SK-N-SH (cell line): ENCODE results near the gene TIAM1. TPM values are rescaled to one million over a fixed set of nuclear protein-coding genes. Genes with fewer than 3 reads are reported as not detected.

Source experiments
- CTCF ChIA-PET: fragments of 300-600, 350-600 bp; formaldehyde crosslinking; extraction: SDS; loops from one replicate; lab custom pipeline; 2021; lab: Yijun Ruan, JAX
- POLR2A ChIA-PET: fragments of 350-600 bp; sonication (Branson Sonifier 250); formaldehyde crosslinking; extraction: SDS; loops from one replicate; lab custom pipeline; 2020; ENCODE audit warnings: antibody characterized with exemption, inconsistent platforms; lab: Yijun Ruan, JAX
- DNase-seq: peaks from one replicate; pipeline ENCODE4 v3.0.0; 2012
- H2AFZ ChIP-seq: fragments of 200-600 bp; sonication (generic); 2 replicates; pipeline ENCODE4 v1.8.1; 2016; ENCODE audit warnings: antibody characterized with exemption, mild to moderate bottlenecking, low read depth
- H3F3A ChIP-seq: fragments of 200-600 bp; sonication (generic); replicated peaks from 2 replicates; pipeline ENCODE3; 2016; ENCODE audit warnings: antibody characterized with exemption, mild to moderate bottlenecking; ENCODE audit not compliant: insufficient read depth
- H3K27ac ChIP-seq, 2 experiments: fragments of 200-500 bp in 1 of 2; fragments of 200-600 bp in 1 of 2; sonication (Bioruptor generic) in 1 of 2; sonication (generic), shearing (Covaris generic) in 1 of 2; 2 replicates each; pipeline versions ENCODE4 v1.5.1 to v1.6.1; 2014 to 2016; ENCODE audit warnings: low read depth in 2 of 2, inconsistent platforms in 1 of 2, low read length in 1 of 2, mild to moderate bottlenecking in 1 of 2, mixed read lengths in 1 of 2
- H3K27me3 ChIP-seq: fragments of 200-600 bp; sonication (generic), shearing (Covaris generic); 2 replicates; pipeline ENCODE4 v1.6.1; 2016; ENCODE audit warnings: mixed run types; ENCODE audit not compliant: insufficient read depth
- H3K36me3 ChIP-seq, 2 experiments: fragments of 200-500 bp in 1 of 2; fragments of 200-600 bp in 1 of 2; sonication (Bioruptor generic) in 1 of 2; sonication (generic) in 1 of 2; replicated peaks in 1 of 2; 2 replicates each; pipeline versions ENCODE3 to v1.5.1; 2014 to 2016; ENCODE audit warnings: low read length in 1 of 2, mild to moderate bottlenecking in 1 of 2; ENCODE audit not compliant: insufficient read depth in 2 of 2, control insufficient read depth in 1 of 2
- H3K4me1 ChIP-seq, 2 experiments: fragments of 200-500 bp in 1 of 2; fragments of 200-600 bp in 1 of 2; sonication (Bioruptor generic) in 1 of 2; sonication (generic), shearing (Covaris generic) in 1 of 2; 2 replicates each; pipeline versions ENCODE4 v1.5.1 to v1.6.1; 2014 to 2016; ENCODE audit warnings: low read depth in 1 of 2, low read length in 1 of 2, mixed run types in 1 of 2; ENCODE audit not compliant: insufficient read depth in 2 of 2, control insufficient read depth in 1 of 2
- H3K4me2 ChIP-seq: fragments of 200-600 bp; sonication (generic), shearing (Covaris generic); 2 replicates; pipeline ENCODE4 v1.6.1; 2017; ENCODE audit warnings: mixed run types
- H3K4me3 ChIP-seq, 2 experiments: fragments of 200-500 bp in 1 of 2; fragments of 200-600 bp in 1 of 2; sonication (Bioruptor generic) in 1 of 2; sonication (generic), shearing (Covaris generic) in 1 of 2; 2 replicates each; pipeline versions ENCODE4 v1.5.1 to v1.8.1; 2014 to 2016; ENCODE audit warnings: low read depth in 2 of 2, inconsistent platforms in 1 of 2, low read length in 1 of 2, mild to moderate bottlenecking in 1 of 2, mixed read lengths in 1 of 2, moderate library complexity in 1 of 2
- H3K79me2 ChIP-seq: fragments of 200-600 bp; sonication (generic); 2 replicates; pipeline ENCODE4 v1.8.1; 2017; ENCODE audit warnings: mild to moderate bottlenecking; ENCODE audit not compliant: insufficient read depth
- H3K9ac ChIP-seq: fragments of 200-600 bp; sonication (generic); 2 replicates; pipeline ENCODE4 v1.6.1; 2017; ENCODE audit warnings: mixed run types
- H3K9me2 ChIP-seq: fragments of 200-600 bp; sonication (generic); 2 replicates; pipeline ENCODE4 v1.6.1; 2017; ENCODE audit warnings: mixed run types
- H3K9me3 ChIP-seq: fragments of 200-600 bp; sonication (generic); 2 replicates; pipeline ENCODE4 v1.6.1; 2017; ENCODE audit warnings: mixed run types, mild to moderate bottlenecking, moderate library complexity
- H4K20me1 ChIP-seq: fragments of 200-600 bp; sonication (generic); 2 replicates; pipeline ENCODE4 v1.6.1; 2017; ENCODE audit warnings: mild to moderate bottlenecking, mixed run types; ENCODE audit not compliant: insufficient read depth
- ELF1 ChIP-seq: IDR thresholded peaks from 2 replicates; pipeline ENCODE4 v1.4.0; 2012
- EP300 ChIP-seq, 2 experiments: IDR thresholded peaks; 2 replicates each; pipeline versions ENCODE4 v1.4.0 to v1.6.1; 2012; ENCODE audit warnings: borderline replicate concordance in 1 of 2, low read depth in 1 of 2, low read length in 1 of 2
- EZH2phosphoT487 ChIP-seq: fragments of 200-600 bp; sonication (generic); IDR thresholded peaks from 2 replicates; pipeline ENCODE4 v1.6.1; 2017; ENCODE audit warnings: low read depth, mixed run types, mild to moderate bottlenecking, antibody characterized with exemption, moderate library complexity, borderline replicate concordance
- FOSL2 ChIP-seq: IDR thresholded peaks from 2 replicates; pipeline ENCODE4 v1.4.0; 2012; ENCODE audit warnings: low read depth, mild to moderate bottlenecking, moderate library complexity, borderline replicate concordance
- FOXJ3 ChIP-seq: sonication (generic); formaldehyde crosslinking; IDR thresholded peaks from 2 replicates; pipeline ENCODE4 v1.5.1; 2020; ENCODE audit warnings: mild to moderate bottlenecking, missing genetic modification reagents
- GATA2 ChIP-seq: sonication (generic); formaldehyde crosslinking; IDR thresholded peaks from 2 replicates; pipeline ENCODE4 v1.5.0; 2020; ENCODE audit warnings: mild to moderate bottlenecking, missing genetic modification reagents
- IRF3 ChIP-seq: fragments of 150-350 bp; IDR thresholded peaks from 2 replicates; pipeline ENCODE4 v1.6.1; 2016; ENCODE audit warnings: mild to moderate bottlenecking, low read depth, low read length
- JUND ChIP-seq: IDR thresholded peaks from 2 replicates; pipeline ENCODE4 v1.4.0; 2012
- MXI1 ChIP-seq: IDR thresholded peaks from 2 replicates; pipeline ENCODE4 v1.6.1; 2012; ENCODE audit warnings: mild to moderate bottlenecking, low read depth, low read length, improper control_type of control experiment
- NFIC ChIP-seq: IDR thresholded peaks from 2 replicates; pipeline ENCODE4 v1.4.0; 2012; ENCODE audit warnings: borderline replicate concordance
- REST ChIP-seq: IDR thresholded peaks from 2 replicates; pipeline ENCODE4 v1.6.1; 2012; ENCODE audit warnings: mild to moderate bottlenecking, low read depth, low read length, moderate library complexity
- RFX5 ChIP-seq: IDR thresholded peaks from 2 replicates; pipeline ENCODE4 v1.6.1; 2012; ENCODE audit warnings: mild to moderate bottlenecking, improper control_type of control experiment, low read length
- TCF12 ChIP-seq: IDR thresholded peaks from 2 replicates; pipeline ENCODE4 v1.4.0; 2012
- YY1 ChIP-seq: IDR thresholded peaks from 2 replicates; pipeline ENCODE4 v1.4.0; 2012; ENCODE audit warnings: low read depth, mild to moderate bottlenecking
- ZBTB33 ChIP-seq: IDR thresholded peaks from 2 replicates; pipeline ENCODE4 v1.4.0; 2012; ENCODE audit warnings: low read depth, borderline replicate concordance
- WGBS: methylation state at CpG from one replicate; pipeline ENCODE4 v1.1.6; 2017; ENCODE audit warnings: low lambda C conversion rate; 5-methylcytosine and 5-hydroxymethylcytosine counted together
- polyA plus RNA-seq, 3 experiments: library from polyadenylated mRNA; depleted of rRNA; stranded (reverse); fragments of >200 nt; gene quantifications; 2 replicates each; pipeline ENCODE4 v1.2.3, GENCODE V29; 2012

The TIAM1 gene
- polyA plus RNA-seq, 1 of the 3 experiments (the other 2 are of a cell fraction), result 1.7 TPM

GRCh38 chr21:31352836-31353235, 8.8 kb upstream of the TIAM1 start:
- ChIA-PET CTCF (interaction anchor here (2.7 kb wide), 1 partner anchor 228 kb away, joined by 12 read pairs; no protein-coding TSS in a partner anchor), POLR2A (no interaction called here)
- H3K9me3 ChIP-seq, result no peaks in the 10 kb centered on the region
- H3K4me1 ChIP-seq, result peaks cover 0 to 8% of the 10 kb centered on the region in 2 experiments; a peak in 2 of 4 replicates
- no peak for DNase-seq
- H3K36me3 ChIP-seq, result no peaks in the 10 kb centered on the region
- H2AFZ ChIP-seq, result no peak overlapping the region
- H4K20me1 ChIP-seq, result no peaks in the 10 kb centered on the region
- no peak overlapping the region for H3K4me2 ChIP-seq
- H3K27me3 ChIP-seq, result no peaks in the 10 kb centered on the region
- no peak overlapping the region for H3K4me3 ChIP-seq
- H3F3A ChIP-seq, result peaks cover 8% of the 10 kb centered on the region
- WGBS, result 88% methylated on average over 2 of the region's 2 CpGs
- TF ChIP-seq IRF3 (no peak), MXI1 (no peak), EP300 (IDR thresholded peaks at IDR 0.05; ENCODE audit: borderline replicate concordance in 1 of 2, low read depth in 1 of 2, low read length in 1 of 2) (no peak), FOXJ3 (CRISPR knock-in tag) (no peak), YY1 (no peak)
- H3K79me2 ChIP-seq, result no peaks in the 10 kb centered on the region
- no peak overlapping the region for H3K27ac ChIP-seq
- no peaks in the 10 kb centered on the region for H3K9me2 ChIP-seq
- no peak overlapping the region for H3K9ac ChIP-seq

GRCh38 chr21:31351960-31352359, 7.9 kb upstream of the TIAM1 start:
- POLR2A ChIA-PET, result no interaction called here
- H3K9ac ChIP-seq, result no peak overlapping the region
- no peaks in the 10 kb centered on the region; the same call in 1 of the 2 replicates for H3K27me3 ChIP-seq
- no peaks in the 10 kb centered on the region for H3K79me2 ChIP-seq
- no peak overlapping the region for H3K4me3 ChIP-seq
- 44% methylated on average over 3 of the region's 3 CpGs for WGBS
- H4K20me1 ChIP-seq, result no peaks in the 10 kb centered on the region
- DNase-seq, result no peak
- no peaks in the 10 kb centered on the region for H3K9me3 ChIP-seq
- H3K27ac ChIP-seq, result no peak overlapping the region
- TF ChIP-seq FOSL2 (no peak), RFX5 (no peak), NFIC (no peak), GATA2 (CRISPR knock-in tag) (no peak)
- TF ChIP-seq, all 33 proteins: peak for 0
- no peak overlapping the region for H3K4me2 ChIP-seq
- no peak overlapping the region for H2AFZ ChIP-seq
- CTCF ChIA-PET, result interaction anchor here (2.7 kb wide), 1 partner anchor 229 kb away, joined by 12 read pairs; no protein-coding TSS in a partner anchor
- H3K9me2 ChIP-seq, result no peaks in the 10 kb centered on the region
- H3F3A ChIP-seq, result peaks cover 8% of the 10 kb centered on the region
- no peaks in the 10 kb centered on the region for H3K36me3 ChIP-seq
- H3K4me1 ChIP-seq, result peaks cover 0 to 8% of the 10 kb centered on the region in 2 experiments; a peak in 2 of 4 replicates

- WGBS, result 27% methylated on average over 5 of the region's 5 CpGs
- TF ChIP-seq ELF1, result no peak
- no peak for TF ChIP-seq EZH2phosphoT487
- 0 out of 2 replicates have a peak, but pooled peaks have one; percentile 13 for TF ChIP-seq TCF12
- TF ChIP-seq NFIC, result peak; percentile 55
- 0 out of 2 replicates have a peak, but pooled peaks have one; percentile 18 for TF ChIP-seq JUND
- TF ChIP-seq ZBTB33, result no peak
- TF ChIP-seq REST, result no peak
Observed at GRCh38 chr21:31351438-31351837, 7.4 kb upstream of the TIAM1 start.

More at GRCh38 chr21:31351438-31351837, 7.4 kb upstream of the TIAM1 start:
- H3K4me3 ChIP-seq, result no peak overlapping the region
- POLR2A ChIA-PET, result no interaction called here
- H3F3A ChIP-seq, result peaks cover 8% of the 10 kb centered on the region
- H4K20me1 ChIP-seq, result no peaks in the 10 kb centered on the region
- H3K9me3 ChIP-seq, result no peaks in the 10 kb centered on the region
- CTCF ChIA-PET, result interaction anchor here (2.7 kb wide), 1 partner anchor 229 kb away, joined by 12 read pairs; no protein-coding TSS in a partner anchor
- H3K27me3 ChIP-seq, result no peaks in the 10 kb centered on the region; the same call in 1 of the 2 replicates
- no peak overlapping the region for H3K27ac ChIP-seq
- no peak overlapping the region for H2AFZ ChIP-seq
- H3K4me2 ChIP-seq, result no peak overlapping the region
- no peaks in the 10 kb centered on the region for H3K36me3 ChIP-seq
- H3K79me2 ChIP-seq, result no peaks in the 10 kb centered on the region
- no peak for DNase-seq
- H3K9ac ChIP-seq, result no peak overlapping the region
- no peaks in the 10 kb centered on the region for H3K9me2 ChIP-seq
- H3K4me1 ChIP-seq, result peaks cover 0 to 8% of the 10 kb centered on the region in 2 experiments; a peak in 2 of 4 replicates
